OCI-LY3 (cell line): ENCODE data around the gene ATOH8.

Experiments used
- EZH2phosphoT487 ChIP-seq: fragments of 200-600 bp; shearing (Covaris generic); IDR thresholded peaks from 2 replicates; pipeline ENCODE4 v1.6.1; 2018; ENCODE audit warnings: antibody characterized with exemption, mixed run types, low read depth
- TF ChIP-seq, protein P1 (sequence below): fragments of 200-600, 300-600 bp; sonication (generic); IDR thresholded peaks from 2 replicates; pipeline ENCODE4 v1.5.1; 2014; ENCODE audit warnings: antibody characterized with exemption, low read length, low read depth

DNA sequence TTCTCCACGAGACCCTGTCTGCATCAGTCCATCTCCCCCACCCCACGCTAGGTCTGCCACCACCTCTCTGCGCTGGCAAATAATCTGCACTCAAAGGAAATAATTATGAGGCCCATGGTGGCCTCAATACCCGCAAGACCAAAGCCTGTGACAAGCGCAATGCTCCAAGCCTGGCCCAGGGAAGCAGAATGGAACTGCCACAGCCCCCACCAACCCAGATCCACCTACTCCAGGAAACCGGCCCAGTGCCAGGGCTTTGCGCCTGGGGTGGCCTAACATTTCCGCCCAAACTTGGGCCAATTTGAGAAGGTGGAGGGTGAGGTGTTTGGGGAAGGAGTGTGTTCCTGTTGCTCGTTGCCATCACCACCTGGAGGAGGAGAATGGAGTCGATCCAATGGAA lies 26.0 kb upstream of the ATOH8 start:
- TF ChIP-seq, protein P1, sequence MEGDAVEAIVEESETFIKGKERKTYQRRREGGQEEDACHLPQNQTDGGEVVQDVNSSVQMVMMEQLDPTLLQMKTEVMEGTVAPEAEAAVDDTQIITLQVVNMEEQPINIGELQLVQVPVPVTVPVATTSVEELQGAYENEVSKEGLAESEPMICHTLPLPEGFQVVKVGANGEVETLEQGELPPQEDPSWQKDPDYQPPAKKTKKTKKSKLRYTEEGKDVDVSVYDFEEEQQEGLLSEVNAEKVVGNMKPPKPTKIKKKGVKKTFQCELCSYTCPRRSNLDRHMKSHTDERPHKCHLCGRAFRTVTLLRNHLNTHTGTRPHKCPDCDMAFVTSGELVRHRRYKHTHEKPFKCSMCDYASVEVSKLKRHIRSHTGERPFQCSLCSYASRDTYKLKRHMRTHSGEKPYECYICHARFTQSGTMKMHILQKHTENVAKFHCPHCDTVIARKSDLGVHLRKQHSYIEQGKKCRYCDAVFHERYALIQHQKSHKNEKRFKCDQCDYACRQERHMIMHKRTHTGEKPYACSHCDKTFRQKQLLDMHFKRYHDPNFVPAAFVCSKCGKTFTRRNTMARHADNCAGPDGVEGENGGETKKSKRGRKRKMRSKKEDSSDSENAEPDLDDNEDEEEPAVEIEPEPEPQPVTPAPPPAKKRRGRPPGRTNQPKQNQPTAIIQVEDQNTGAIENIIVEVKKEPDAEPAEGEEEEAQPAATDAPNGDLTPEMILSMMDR, result no peak
- no peak for TF ChIP-seq EZH2phosphoT487
